HepG2 (cell line): ENCODE measurements around the gene ZDHHC16. TPM values are rescaled to one million over a fixed set of nuclear protein-coding genes. Genes with fewer than 3 reads are reported as not detected.
A peak's percentile ranks its signal among the peaks of the same experiment; 100 is the strongest.

Experiments used
- FOSL2 ChIP-seq: sonication (generic); formaldehyde crosslinking; IDR thresholded peaks from 2 replicates; pipeline ENCODE4 v1.4.0; 2020; ENCODE audit warnings: missing genetic modification reagents
- MAZ ChIP-seq, 2 experiments: sonication (generic) in 1 of 2; formaldehyde crosslinking in 1 of 2; IDR thresholded peaks; 2 replicates each; pipeline versions ENCODE4 v1.5.0 to v1.6.1; 2012 to 2020; ENCODE audit warnings: low read depth in 2 of 2, mild to moderate bottlenecking in 2 of 2, borderline replicate concordance in 1 of 2, improper control_type of control experiment in 1 of 2, low read length in 1 of 2, missing genetic modification reagents in 1 of 2, moderate library complexity in 1 of 2
- NBN ChIP-seq: fragments of 450-650 bp; conservative IDR thresholded peaks from 2 replicates; pipeline ENCODE4 v1.6.1; 2017
- SNAPC4 ChIP-seq: sonication (generic); formaldehyde crosslinking; IDR thresholded peaks from 2 replicates; pipeline ENCODE4 v1.4.0; 2020; ENCODE audit warnings: mild to moderate bottlenecking, missing genetic modification reagents
- TEAD2 ChIP-seq: sonication (generic); formaldehyde crosslinking; IDR thresholded peaks from 2 replicates; pipeline ENCODE4 v1.9.0; 2021; ENCODE audit warnings: missing genetic modification reagents
- ZBTB10 ChIP-seq: sonication (generic); formaldehyde crosslinking; IDR thresholded peaks from 2 replicates; pipeline ENCODE4 v1.4.0; 2020; ENCODE audit warnings: missing genetic modification reagents, borderline replicate concordance
- ZBTB37 ChIP-seq: sonication (generic); formaldehyde crosslinking; IDR thresholded peaks from 2 replicates; pipeline ENCODE4 v1.4.0; 2020; ENCODE audit warnings: mild to moderate bottlenecking, missing genetic modification reagents
- ZFP41 ChIP-seq: sonication (generic); formaldehyde crosslinking; IDR thresholded peaks from 2 replicates; pipeline ENCODE4 v1.4.0; 2020; ENCODE audit warnings: mild to moderate bottlenecking, missing genetic modification reagents, borderline replicate concordance
- ZNF205 ChIP-seq: IDR thresholded peaks from 2 replicates; pipeline ENCODE4 v1.6.1; 2018; ENCODE audit warnings: missing biosample characterization, missing genetic modification reagents
- ZNF451 ChIP-seq: sonication (generic); formaldehyde crosslinking; IDR thresholded peaks from 2 replicates; pipeline ENCODE4 v1.5.0; 2020; ENCODE audit warnings: mild to moderate bottlenecking, missing genetic modification reagents
- ZNF639 ChIP-seq: conservative IDR thresholded peaks from 2 replicates; pipeline ENCODE4 v1.6.1; 2018; ENCODE audit warnings: missing genetic modification reagents
- ZNF747 ChIP-seq: sonication (generic); formaldehyde crosslinking; IDR thresholded peaks from 2 replicates; pipeline ENCODE4 v1.8.1; 2023; ENCODE audit warnings: missing genetic modification reagents, mild to moderate bottlenecking, borderline replicate concordance
- ZNF761 ChIP-seq: sonication (generic); formaldehyde crosslinking; conservative IDR thresholded peaks from 2 replicates; pipeline ENCODE4 v1.4.0; 2020; ENCODE audit warnings: mild to moderate bottlenecking, missing genetic modification reagents
- ZNF776 ChIP-seq: sonication (generic); formaldehyde crosslinking; IDR thresholded peaks from 2 replicates; pipeline ENCODE4 v1.4.0; 2020; ENCODE audit warnings: mild to moderate bottlenecking, missing genetic modification reagents
- polyA plus RNA-seq, 8 experiments: library from polyadenylated mRNA; depleted of rRNA in 3 of 8; stranded (reverse) in 7 of 8; unstranded in 1 of 8; fragments of >200 nt; fragmentation: Illumina TruSeq in 4 of 8; extraction: Trizol in 4 of 8; gene quantifications; 2 replicates each; pipeline versions ENCODE4 v1.2.1 to v1.2.3, GENCODE V29; 2011 to 2016; ENCODE audit warnings: low read depth in 4 of 8, missing spikeins in 1 of 8, mixed read lengths in 1 of 8; ENCODE audit not compliant: insufficient read depth in 1 of 8
- total RNA-seq, 5 experiments: library from RNA; depleted of rRNA; stranded (reverse); fragments of >200 nt; fragmentation: Illumina TruSeq; extraction: Trizol; gene quantifications; 2 replicates each; pipeline ENCODE4 v1.2.3, GENCODE V29; 2016; ENCODE audit warnings: low read depth in 1 of 5

ZDHHC16 gene
- total and polyA plus RNA-seq, 2 of the 13 experiments (the other 11 are each of a cell fraction or from before 2014, with no cell fraction given): 40.8 to 41.8 TPM

- TF ChIP-seq ZBTB10 (CRISPR knock-in tag) (peak; percentile 33; the same call in 1 of the 2 replicates), ZNF639 (CRISPR knock-in tag) (0 out of 2 replicates have a peak, but pooled peaks have one; percentile 46), ZBTB37 (CRISPR knock-in tag) (0 out of 2 replicates have a peak, but pooled peaks have one; percentile 33), ZNF747 (peak; percentile 25; the same call in 1 of the 2 replicates), ZFP41 (CRISPR knock-in tag) (no peak), ZNF451 (CRISPR knock-in tag) (no peak), ZNF761 (CRISPR knock-in tag) (0 out of 2 replicates have a peak, but pooled peaks have one; percentile 40), FOSL2 (CRISPR knock-in tag) (0 out of 2 replicates have a peak, but pooled peaks have one; percentile 11), ZNF776 (CRISPR knock-in tag) (no peak), TEAD2 (no peak), SNAPC4 (CRISPR knock-in tag) (0 out of 2 replicates have a peak, but pooled peaks have one; percentile 38), MAZ (IDR thresholded peaks at IDR 0.05; ENCODE audit: borderline replicate concordance, low read depth, low read length) (no peak), MAZ (CRISPR knock-in tag; IDR thresholded peaks at IDR 0.05; ENCODE audit: low read depth) (no peak), ZNF205 (CRISPR knock-in tag) (peak; percentile 62), NBN (no peak)
These were observed 38.6 kb upstream of the ZDHHC16 start (continued) for GRCh38 chr10:97407211-97407951.
